IMR-90 (cell line): ENCODE data around the gene MOB3A.

Experiments
- BHLHE40 ChIP-seq: fragments of 150-350 bp; IDR thresholded peaks from 2 replicates; pipeline ENCODE4 v1.6.1; 2016; ENCODE audit warnings: mild to moderate bottlenecking, low read depth, low read length
- CEBPB ChIP-seq: IDR thresholded peaks from 2 replicates; pipeline ENCODE4 v1.6.1; 2012; ENCODE audit warnings: low read depth, low read length, improper control_type of control experiment
- CHD1 ChIP-seq: IDR thresholded peaks from 2 replicates; pipeline ENCODE4 v1.6.1; 2012; ENCODE audit warnings: low read depth, low read length, improper control_type of control experiment
- FOS ChIP-seq: fragments of 150-350 bp; IDR thresholded peaks from 2 replicates; pipeline ENCODE4 v1.6.1; 2016; ENCODE audit warnings: low read depth, low read length
- MAFK ChIP-seq: IDR thresholded peaks from 2 replicates; pipeline ENCODE4 v1.6.1; 2012; ENCODE audit warnings: low read depth, low read length, improper control_type of control experiment
- MAZ ChIP-seq: IDR thresholded peaks from 2 replicates; pipeline ENCODE4 v1.6.1; 2012; ENCODE audit warnings: low read depth, mild to moderate bottlenecking, low read length, improper control_type of control experiment, moderate library complexity, borderline replicate concordance
- MXI1 ChIP-seq: IDR thresholded peaks from 2 replicates; pipeline ENCODE4 v1.6.1; 2012; ENCODE audit warnings: low read depth, mild to moderate bottlenecking, low read length, moderate library complexity, borderline replicate concordance
- POLR2A ChIP-seq: IDR thresholded peaks from 2 replicates; pipeline ENCODE4 v1.6.1; 2012; ENCODE audit warnings: mild to moderate bottlenecking, low read depth, low read length
- RAD21 ChIP-seq: IDR thresholded peaks from 2 replicates; pipeline ENCODE4 v1.6.1; 2012; ENCODE audit warnings: low read length, improper control_type of control experiment
- RCOR1 ChIP-seq: IDR thresholded peaks from 2 replicates; pipeline ENCODE4 v1.6.1; 2012; ENCODE audit warnings: mild to moderate bottlenecking, low read length, improper control_type of control experiment; ENCODE audit not compliant: insufficient replicate concordance
- RFX5 ChIP-seq: IDR thresholded peaks from 2 replicates; pipeline ENCODE4 v1.8.0; 2012; ENCODE audit warnings: low read depth, mild to moderate bottlenecking, low read length, moderate library complexity
- SMC3 ChIP-seq: fragments of 150-350 bp; IDR thresholded peaks from 2 replicates; pipeline ENCODE4 v1.6.1; 2016; ENCODE audit warnings: low read depth, mild to moderate bottlenecking, antibody characterized with exemption, low read length, moderate library complexity
- USF2 ChIP-seq: fragments of 150-350 bp; IDR thresholded peaks from 2 replicates; pipeline ENCODE4 v1.6.1; 2017; ENCODE audit warnings: mild to moderate bottlenecking, antibody characterized with exemption, low read length, low read depth
- TF ChIP-seq, protein P1 (sequence below): conservative IDR thresholded peaks from 2 replicates; pipeline ENCODE4 v1.5.1; 2012; ENCODE audit warnings: mild to moderate bottlenecking, low read depth, low read length, improper control_type of control experiment

DNA sequence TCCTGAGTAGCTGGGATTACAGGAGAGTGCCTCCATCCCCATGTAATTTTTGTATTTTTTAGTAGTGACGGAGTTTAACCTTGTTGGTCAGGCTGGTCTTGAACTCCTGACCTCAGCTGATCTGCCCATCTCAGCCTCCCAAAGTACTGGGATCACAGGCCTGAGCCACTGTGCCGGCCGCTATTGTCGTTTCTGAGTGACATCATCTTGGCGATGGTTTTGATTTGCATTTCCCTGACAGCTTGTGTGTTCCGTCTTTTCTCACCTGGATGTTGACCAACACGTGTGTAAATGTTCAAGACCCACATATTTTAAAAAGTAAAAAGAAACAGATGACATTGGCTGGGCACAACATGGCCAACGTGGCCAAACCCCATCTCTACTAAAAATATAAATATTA is 32.3 kb downstream of the MOB3A start:
- TF ChIP-seq, protein P1, sequence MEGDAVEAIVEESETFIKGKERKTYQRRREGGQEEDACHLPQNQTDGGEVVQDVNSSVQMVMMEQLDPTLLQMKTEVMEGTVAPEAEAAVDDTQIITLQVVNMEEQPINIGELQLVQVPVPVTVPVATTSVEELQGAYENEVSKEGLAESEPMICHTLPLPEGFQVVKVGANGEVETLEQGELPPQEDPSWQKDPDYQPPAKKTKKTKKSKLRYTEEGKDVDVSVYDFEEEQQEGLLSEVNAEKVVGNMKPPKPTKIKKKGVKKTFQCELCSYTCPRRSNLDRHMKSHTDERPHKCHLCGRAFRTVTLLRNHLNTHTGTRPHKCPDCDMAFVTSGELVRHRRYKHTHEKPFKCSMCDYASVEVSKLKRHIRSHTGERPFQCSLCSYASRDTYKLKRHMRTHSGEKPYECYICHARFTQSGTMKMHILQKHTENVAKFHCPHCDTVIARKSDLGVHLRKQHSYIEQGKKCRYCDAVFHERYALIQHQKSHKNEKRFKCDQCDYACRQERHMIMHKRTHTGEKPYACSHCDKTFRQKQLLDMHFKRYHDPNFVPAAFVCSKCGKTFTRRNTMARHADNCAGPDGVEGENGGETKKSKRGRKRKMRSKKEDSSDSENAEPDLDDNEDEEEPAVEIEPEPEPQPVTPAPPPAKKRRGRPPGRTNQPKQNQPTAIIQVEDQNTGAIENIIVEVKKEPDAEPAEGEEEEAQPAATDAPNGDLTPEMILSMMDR, result no peak
- no peak for TF ChIP-seq CEBPB
- TF ChIP-seq MXI1, result no peak
- TF ChIP-seq MAFK, result no peak
- TF ChIP-seq MAZ, result no peak
- TF ChIP-seq SMC3, result no peak
- no peak for TF ChIP-seq POLR2A
- TF ChIP-seq FOS, result no peak
- no peak for TF ChIP-seq BHLHE40
- TF ChIP-seq RAD21, result no peak
- no peak for TF ChIP-seq RFX5
- no peak for TF ChIP-seq CHD1
- TF ChIP-seq RCOR1, result no peak
- TF ChIP-seq USF2, result no peak
